Measurements from ENCODE around the gene PCNX2.

DNA sequence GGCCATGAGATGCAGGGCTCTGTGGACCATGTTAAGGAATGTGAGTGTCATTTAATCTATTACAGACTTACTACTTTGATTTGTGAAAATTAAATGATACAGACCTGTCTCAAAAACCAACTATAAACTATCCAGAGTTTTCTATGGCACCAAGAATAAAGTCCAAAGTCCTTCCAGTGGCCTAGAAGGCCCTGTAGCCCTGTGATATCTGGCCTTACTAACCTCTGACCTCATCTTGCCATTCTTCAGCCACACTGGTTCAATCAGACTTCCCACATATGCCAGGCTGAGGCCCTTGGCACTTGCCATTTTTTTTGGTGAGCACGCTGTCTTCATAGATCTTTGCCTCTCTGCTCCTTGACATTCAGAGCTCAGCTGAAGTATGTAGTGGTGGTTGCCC lies 337.5 kb downstream of the PCNX2 start:
- TF ChIP-seq, protein P1, sequence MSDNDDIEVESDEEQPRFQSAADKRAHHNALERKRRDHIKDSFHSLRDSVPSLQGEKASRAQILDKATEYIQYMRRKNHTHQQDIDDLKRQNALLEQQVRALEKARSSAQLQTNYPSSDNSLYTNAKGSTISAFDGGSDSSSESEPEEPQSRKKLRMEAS (IDR thresholded peaks at IDR 0.05), result no peak
- TF ChIP-seq POLR2AphosphoS5 (IDR thresholded peaks at IDR 0.05; ENCODE audit: low read depth, low read length) (no peak), YY1 (IDR thresholded peaks at IDR 0.05; ENCODE audit: extremely low read depth, insufficient replicate concordance, low read depth, low read length) (no peak), CTCF (IDR thresholded peaks at IDR 0.05 in 2 of 3, conservative IDR thresholded peaks at IDR 0.05 in 1 of 3; ENCODE audit: borderline replicate concordance in 1 of 3, insufficient read depth in 1 of 3, low read depth in 2 of 3, low read length in 2 of 3) (no peak), CEBPB (IDR thresholded peaks at IDR 0.05; ENCODE audit: low read depth) (no peak)

Data from HCT116 (cell line).